Stimulated activated CD8-positive, alpha-beta memory T cell treated with anti-CD3 and anti-CD28 coated beads, Interleukin-15, amount 100 ng/mL, for 24 hours (primary cell): ENCODE measurements around the gene CFDP1.

ENCODE experiments used
- DNase-seq: peaks from one replicate; pipeline ENCODE4 v3.0.0-alpha.2; 2020; ENCODE audit warnings: low read depth

Gene CFDP1

GRCh38 chr16:75264999-75265910 is 168.0 kb downstream of the CFDP1 start:
- DNase-seq = no peak

- DNase-seq = no peak
These were observed 168.8 kb downstream of the CFDP1 start for GRCh38 chr16:75264457-75264998.

- no peak for DNase-seq
These were observed 169.3 kb downstream of the CFDP1 start for GRCh38 chr16:75263963-75264445.

- DNase-seq = no peak
These were observed 169.9 kb downstream of the CFDP1 start for GRCh38 chr16:75263291-75263962.

- DNase-seq = no peak
These were observed 170.5 kb downstream of the CFDP1 start for GRCh38 chr16:75262800-75263127.

- no peak for DNase-seq
These were observed 171.1 kb downstream of the CFDP1 start for GRCh38 chr16:75262104-75262799.

- DNase-seq = no peak
These were observed 171.7 kb downstream of the CFDP1 start for GRCh38 chr16:75261590-75262078.

GRCh38 chr16:75260851-75261589 is 172.3 kb downstream of the CFDP1 start:
- DNase-seq = no peak

- DNase-seq = no peak
These were observed 174.5 kb downstream of the CFDP1 start for GRCh38 chr16:75258807-75259141.

- no peak for DNase-seq
These were observed 175.2 kb downstream of the CFDP1 start for GRCh38 chr16:75257886-75258806.

- no peak for DNase-seq
These were observed 176.5 kb downstream of the CFDP1 start for GRCh38 chr16:75256696-75257343.

GRCh38 chr16:75256059-75256571 is 177.2 kb downstream of the CFDP1 start:
- DNase-seq = no peak

- DNase-seq = no peak
These were observed 178.9 kb downstream of the CFDP1 start for GRCh38 chr16:75254359-75254837.

- DNase-seq = no peak
These were observed 180.1 kb downstream of the CFDP1 start for GRCh38 chr16:75252946-75253911.

GRCh38 chr16:75252049-75252864 is 181.0 kb downstream of the CFDP1 start:
- DNase-seq = no peak

GRCh38 chr16:75251280-75252048 is 181.8 kb downstream of the CFDP1 start, which contains the start of gene BCAR1:
Gene BCAR1 (minus strand): TSS chr16:75251624. CDS start chr16:75251482, 142 bp downstream.
- DNase-seq = no peak
